Mesothelial cell of epicardium (in vitro differentiated cells): ENCODE measurements around the gene TRIM61. TPM values are rescaled to one million over a fixed set of nuclear protein-coding genes. Genes with fewer than 3 reads are reported as not detected.
"Not testable (repeated sequence)": the region's sequence is repeated elsewhere in the genome, so short reads cannot be mapped to it uniquely, and the experiment has no call there.

Experiments
- DNase-seq, 2 experiments: peaks; one replicate each; pipeline ENCODE4 v3.0.0; 2021; ENCODE audit warnings: low spot score in 2 of 2; ENCODE audit not compliant: unreplicated experiment in 2 of 2
- H3K27ac Mint-ChIP-seq: 2 replicates; pipeline ENCODE4 v1.8.0; 2021; ENCODE audit warnings: mixed read lengths
- H3K27me3 Mint-ChIP-seq: 2 replicates; pipeline ENCODE4 v1.8.0; 2021; ENCODE audit warnings: low read depth, mixed read lengths
- H3K36me3 Mint-ChIP-seq: 2 replicates; pipeline ENCODE4 v1.8.0; 2021; ENCODE audit warnings: mixed read lengths
- H3K4me1 Mint-ChIP-seq: 2 replicates; pipeline ENCODE4 v1.8.0; 2021; ENCODE audit warnings: mixed read lengths
- H3K4me3 Mint-ChIP-seq: 2 replicates; pipeline ENCODE4 v1.8.0; 2021; ENCODE audit warnings: mild to moderate bottlenecking, moderate library complexity, mixed read lengths
- H3K9me3 Mint-ChIP-seq: 2 replicates; pipeline ENCODE4 v1.8.0; 2021; ENCODE audit warnings: mixed read lengths
- total RNA-seq: library from RNA; stranded (reverse); gene quantifications from 3 replicates; pipeline ENCODE4 v1.2.1, GENCODE V29; 2021
- TF ChIP-seq, protein P1 (sequence below): fragments of 200-600 bp; sonication (generic); IDR thresholded peaks from one replicate; pipeline ENCODE4 v1.5.0; 2021; ENCODE audit warnings: antibody characterized with exemption; ENCODE audit not compliant: unreplicated experiment

TRIM61 gene
- total RNA-seq, 1 donor from 2014 or later, result 2.4 TPM

- TF ChIP-seq, protein P1, sequence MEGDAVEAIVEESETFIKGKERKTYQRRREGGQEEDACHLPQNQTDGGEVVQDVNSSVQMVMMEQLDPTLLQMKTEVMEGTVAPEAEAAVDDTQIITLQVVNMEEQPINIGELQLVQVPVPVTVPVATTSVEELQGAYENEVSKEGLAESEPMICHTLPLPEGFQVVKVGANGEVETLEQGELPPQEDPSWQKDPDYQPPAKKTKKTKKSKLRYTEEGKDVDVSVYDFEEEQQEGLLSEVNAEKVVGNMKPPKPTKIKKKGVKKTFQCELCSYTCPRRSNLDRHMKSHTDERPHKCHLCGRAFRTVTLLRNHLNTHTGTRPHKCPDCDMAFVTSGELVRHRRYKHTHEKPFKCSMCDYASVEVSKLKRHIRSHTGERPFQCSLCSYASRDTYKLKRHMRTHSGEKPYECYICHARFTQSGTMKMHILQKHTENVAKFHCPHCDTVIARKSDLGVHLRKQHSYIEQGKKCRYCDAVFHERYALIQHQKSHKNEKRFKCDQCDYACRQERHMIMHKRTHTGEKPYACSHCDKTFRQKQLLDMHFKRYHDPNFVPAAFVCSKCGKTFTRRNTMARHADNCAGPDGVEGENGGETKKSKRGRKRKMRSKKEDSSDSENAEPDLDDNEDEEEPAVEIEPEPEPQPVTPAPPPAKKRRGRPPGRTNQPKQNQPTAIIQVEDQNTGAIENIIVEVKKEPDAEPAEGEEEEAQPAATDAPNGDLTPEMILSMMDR, result no peak
- peaks cover 4% of the 10 kb centered on the region for H3K9me3 Mint-ChIP-seq
These were observed 17.6 kb downstream of the TRIM61 start for GRCh38 chr4:164959896-164960295.

GRCh38 chr4:164959421-164959820 lies 18.0 kb downstream of the TRIM61 start:
- DNase-seq, H3K27me3 Mint-ChIP-seq, H3K36me3 Mint-ChIP-seq, H3K27ac Mint-ChIP-seq, H3K9me3 Mint-ChIP-seq, H3K4me3 Mint-ChIP-seq: not testable (repeated sequence)
- H3K4me1 Mint-ChIP-seq, result peaks cover 28% of the 10 kb centered on the region

More at GRCh38 chr4:164959896-164960295, 17.6 kb downstream of the TRIM61 start:
- no peaks in the 10 kb centered on the region for H3K27me3 Mint-ChIP-seq
- H3K27ac Mint-ChIP-seq, result no peak overlapping the region
- H3K4me1 Mint-ChIP-seq, result peaks cover 28% of the 10 kb centered on the region
- no peak for DNase-seq
- no peak overlapping the region for H3K4me3 Mint-ChIP-seq
- peaks cover 10% of the 10 kb centered on the region for H3K36me3 Mint-ChIP-seq

DNA sequence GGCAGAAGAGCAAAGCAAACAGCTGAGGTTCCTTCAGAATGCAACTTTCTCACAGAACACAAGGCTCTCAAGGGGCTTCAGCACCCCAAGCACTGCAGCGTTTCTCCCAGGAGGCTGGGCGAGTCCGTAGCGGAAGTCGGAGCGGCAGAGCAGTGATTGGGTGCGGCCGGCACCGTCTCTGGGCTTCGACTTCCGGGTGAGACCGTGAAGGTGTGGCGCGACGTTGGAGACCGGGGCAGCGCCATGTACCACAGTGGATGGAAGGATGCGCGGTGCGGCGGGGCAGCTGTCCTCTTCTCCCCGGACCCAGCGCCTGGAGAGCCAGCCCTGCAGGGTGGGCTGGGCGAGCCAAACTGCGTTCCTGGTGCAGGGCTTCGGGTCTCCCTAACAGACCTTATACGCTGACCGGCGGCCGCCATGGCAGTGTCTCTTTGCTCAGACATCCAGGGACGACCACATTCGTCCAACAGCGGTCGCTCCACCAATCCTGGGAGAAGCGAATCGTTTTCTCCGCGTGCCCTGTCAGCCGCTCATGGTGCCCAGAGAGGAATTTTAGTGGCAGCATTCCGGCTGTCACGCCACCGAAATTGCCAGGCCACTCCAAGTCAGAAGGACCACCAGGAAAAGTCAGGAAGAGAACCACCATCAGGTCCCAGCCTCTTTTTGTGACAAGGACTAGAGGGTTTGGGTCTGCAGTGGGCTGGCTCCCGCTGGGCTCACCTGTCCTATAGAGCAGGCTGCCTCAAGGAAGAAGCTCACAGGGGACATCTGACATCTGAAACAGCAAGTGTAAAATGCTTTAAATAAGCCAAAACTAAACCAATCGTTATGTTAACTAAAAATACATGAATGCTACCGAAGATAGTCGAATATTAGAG lies 20.5 kb downstream of the TRIM61 start:
- TF ChIP-seq, protein P1, result no peak
- DNase-seq, result peak; percentile 54 to 81
- peaks cover 4% of the 10 kb centered on the region for H3K9me3 Mint-ChIP-seq
- H3K27ac Mint-ChIP-seq, result peak overlapping the region; percentile 97
- peaks cover 16% of the 10 kb centered on the region for H3K27me3 Mint-ChIP-seq
- peaks cover 7% of the 10 kb centered on the region for H3K36me3 Mint-ChIP-seq
- H3K4me1 Mint-ChIP-seq, result peaks cover 31% of the 10 kb centered on the region
- H3K4me3 Mint-ChIP-seq, result peak overlapping the region; percentile 91

DNA sequence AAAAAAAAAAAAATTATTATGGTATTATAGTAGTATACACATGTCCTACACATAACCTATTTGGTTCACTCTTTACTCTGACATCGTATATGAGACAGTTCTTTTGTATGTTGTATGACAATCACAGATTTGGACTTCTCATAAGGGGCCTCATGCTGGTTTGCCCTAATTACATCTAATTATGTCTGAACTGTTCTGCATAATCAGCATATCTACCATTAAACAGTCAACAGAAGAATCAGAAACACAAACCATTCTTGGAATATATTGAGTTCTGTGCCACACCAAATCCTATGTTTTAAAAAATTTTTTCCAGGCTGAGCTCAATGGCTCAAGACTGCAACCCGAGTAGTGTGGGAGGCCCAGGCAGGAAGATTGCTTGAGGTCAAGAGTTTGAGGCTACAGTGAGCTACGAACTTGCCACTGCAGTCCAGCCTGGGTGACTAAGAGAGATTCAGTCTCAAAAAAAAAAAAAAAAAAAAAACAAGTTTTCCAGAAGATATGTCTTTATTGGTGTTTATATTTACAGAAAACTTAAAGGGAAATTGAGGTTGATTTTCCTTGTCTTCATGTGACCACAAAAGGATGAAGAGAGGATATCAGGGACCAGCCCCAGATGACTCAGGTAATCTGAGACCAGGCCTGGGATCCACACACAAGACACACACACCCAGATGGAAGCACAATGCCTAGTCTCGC lies 22.2 kb downstream of the TRIM61 start:
- H3K36me3 Mint-ChIP-seq, result peaks cover 7% of the 10 kb centered on the region
- H3K27me3 Mint-ChIP-seq, result peaks cover 24% of the 10 kb centered on the region
- peaks cover 31% of the 10 kb centered on the region for H3K4me1 Mint-ChIP-seq
- H3K9me3 Mint-ChIP-seq, result peaks cover 4% of the 10 kb centered on the region
- DNase-seq, result no peak
- peak overlapping the region; percentile 48 for H3K4me3 Mint-ChIP-seq
- peak overlapping the region; percentile 37 for H3K27ac Mint-ChIP-seq
- TF ChIP-seq, protein P1, result no peak

- TF ChIP-seq, protein P1, result no peak
- Mint-ChIP-seq H3K4me1 (peaks cover 20% of the 10 kb centered on the region), H3K36me3 (no peaks in the 10 kb centered on the region), H3K9me3 (no peaks in the 10 kb centered on the region), H3K4me3 (no peak overlapping the region), H3K27ac (no peak overlapping the region), H3K27me3 (peaks cover 46% of the 10 kb centered on the region)
- DNase-seq, result no peak
These were observed 24.9 kb downstream of the TRIM61 start for GRCh38 chr4:164952551-164952950.
